DMS153 treated with DMSO at 0.1 percent for 48 hours (cell line): Measurements from ENCODE around the gene GSN.
A peak's percentile ranks its signal among the peaks of the same experiment; 100 is the strongest.

Experiments used
- DNase-seq: peaks from one replicate; lab custom pipeline; 2025; ENCODE audit not compliant: unreplicated experiment; lab: John Stamatoyannopoulos, UW

The GSN gene

GRCh38 chr9:121272401-121272948 is 4.5 kb downstream of the GSN start:
- no peak for DNase-seq

DNA sequence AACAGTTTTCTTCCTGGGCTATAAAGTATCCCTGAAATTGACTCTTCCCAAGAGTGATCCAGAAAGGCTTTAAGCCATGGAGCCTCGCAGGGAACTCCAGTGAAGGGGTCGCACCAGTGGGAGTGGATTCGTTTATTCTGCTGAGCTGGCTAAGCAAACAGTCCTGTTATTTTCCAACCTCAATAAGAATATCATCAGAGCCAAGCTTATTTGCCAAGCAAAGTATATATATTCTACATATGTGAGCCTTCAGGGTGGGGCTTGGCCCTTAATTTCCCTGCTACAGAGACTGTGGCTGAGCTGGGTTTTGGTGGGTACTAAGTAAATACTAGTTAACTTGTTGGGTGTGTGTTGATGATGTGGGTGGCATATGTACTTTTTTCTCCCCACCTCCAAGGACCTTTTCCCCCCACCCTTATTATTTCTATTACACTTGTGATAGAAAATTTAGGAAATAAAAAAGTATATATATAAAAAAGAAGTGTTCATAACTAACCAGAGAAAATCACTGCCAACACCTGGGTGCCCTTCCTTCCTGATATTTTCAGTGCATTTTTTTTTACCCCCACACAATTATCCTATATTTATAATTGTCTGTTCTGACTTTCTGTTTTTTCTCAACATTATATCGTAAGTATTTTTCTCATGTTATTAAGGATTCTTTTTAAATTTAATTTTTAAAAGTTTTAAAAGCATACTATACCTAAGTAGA is 5.3 kb downstream of the GSN start:
- no peak for DNase-seq

DNA sequence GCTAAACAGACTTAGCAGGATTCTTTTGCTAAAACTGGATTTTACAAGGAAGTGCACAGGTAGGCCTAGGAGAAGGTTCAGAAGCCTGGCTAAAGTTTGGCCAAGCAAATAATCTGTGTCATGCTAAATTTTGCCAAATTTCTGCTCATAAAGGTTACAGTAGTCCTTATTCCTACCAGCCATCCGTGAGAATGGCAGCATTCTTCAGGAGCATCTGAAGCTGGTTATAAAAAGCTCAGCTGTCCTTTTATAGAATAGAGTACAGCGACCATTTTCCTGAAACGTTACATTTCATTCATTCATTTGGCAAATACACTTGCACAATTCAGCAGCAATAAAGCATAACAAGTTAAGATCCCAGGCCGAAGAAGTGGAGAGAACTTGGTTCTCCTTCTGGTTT is 6.9 kb downstream of the GSN start:
- DNase-seq: no peak

DNA sequence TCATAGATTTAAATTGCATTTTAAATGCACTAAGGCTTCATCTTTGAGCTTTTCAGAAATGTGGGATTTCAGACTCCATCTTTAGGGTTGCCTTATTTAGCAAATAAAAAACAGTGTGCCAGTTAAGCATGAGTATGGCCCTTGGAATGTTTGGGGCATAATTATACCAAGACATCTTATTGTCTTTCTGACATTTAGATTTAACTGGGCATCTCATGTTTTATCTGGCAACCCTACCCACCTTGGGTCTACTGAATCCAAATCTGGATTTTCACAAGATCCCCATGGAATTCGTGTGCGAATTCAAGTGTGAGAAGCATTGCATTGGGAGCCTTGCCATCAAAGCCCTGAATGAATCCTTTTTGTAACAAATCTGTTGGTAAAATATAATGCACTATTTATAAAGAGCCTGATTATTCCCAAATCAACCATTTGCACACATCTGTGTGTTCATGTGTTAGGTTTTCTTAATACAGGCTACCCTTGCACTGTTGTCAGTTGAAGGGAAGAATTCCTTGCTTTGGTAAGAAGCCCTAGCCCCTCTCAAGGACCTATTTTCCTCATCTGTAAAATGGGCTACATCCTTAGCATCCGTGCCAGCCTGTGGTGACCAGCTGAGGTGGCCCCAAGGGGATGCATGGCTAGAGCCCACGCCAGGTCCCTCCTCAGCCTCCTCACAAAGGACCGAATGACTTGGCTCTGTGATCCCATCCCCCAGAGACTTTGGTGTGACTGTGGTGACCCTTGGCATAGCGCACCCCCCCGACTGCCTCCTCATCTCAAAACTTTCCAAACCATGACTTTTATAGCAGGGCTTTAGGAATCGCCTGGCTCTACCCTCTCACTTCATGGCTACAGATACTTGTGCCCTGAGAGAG is 8.1 kb downstream of the GSN start:
- no peak for DNase-seq

DNA sequence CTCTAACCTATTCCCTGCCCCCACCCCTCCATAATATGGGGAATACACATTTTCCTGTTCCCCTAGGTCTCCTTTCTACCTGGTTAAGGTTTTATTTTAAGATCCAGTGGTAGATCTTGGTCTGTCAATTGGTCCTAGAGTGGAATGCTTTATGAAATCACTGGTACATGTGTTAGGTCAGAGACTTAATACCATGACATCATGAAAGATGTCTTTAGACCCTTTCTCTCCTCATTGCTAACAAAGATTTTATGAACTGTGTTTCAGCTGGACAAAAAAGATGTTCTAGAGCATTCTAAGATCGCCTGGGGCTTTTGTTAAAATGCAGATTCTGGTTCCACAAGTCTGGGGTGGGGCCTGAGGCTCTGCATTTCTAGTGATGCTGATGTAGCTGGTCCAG is 9.1 kb downstream of the GSN start:
- DNase-seq: no peak

DNA sequence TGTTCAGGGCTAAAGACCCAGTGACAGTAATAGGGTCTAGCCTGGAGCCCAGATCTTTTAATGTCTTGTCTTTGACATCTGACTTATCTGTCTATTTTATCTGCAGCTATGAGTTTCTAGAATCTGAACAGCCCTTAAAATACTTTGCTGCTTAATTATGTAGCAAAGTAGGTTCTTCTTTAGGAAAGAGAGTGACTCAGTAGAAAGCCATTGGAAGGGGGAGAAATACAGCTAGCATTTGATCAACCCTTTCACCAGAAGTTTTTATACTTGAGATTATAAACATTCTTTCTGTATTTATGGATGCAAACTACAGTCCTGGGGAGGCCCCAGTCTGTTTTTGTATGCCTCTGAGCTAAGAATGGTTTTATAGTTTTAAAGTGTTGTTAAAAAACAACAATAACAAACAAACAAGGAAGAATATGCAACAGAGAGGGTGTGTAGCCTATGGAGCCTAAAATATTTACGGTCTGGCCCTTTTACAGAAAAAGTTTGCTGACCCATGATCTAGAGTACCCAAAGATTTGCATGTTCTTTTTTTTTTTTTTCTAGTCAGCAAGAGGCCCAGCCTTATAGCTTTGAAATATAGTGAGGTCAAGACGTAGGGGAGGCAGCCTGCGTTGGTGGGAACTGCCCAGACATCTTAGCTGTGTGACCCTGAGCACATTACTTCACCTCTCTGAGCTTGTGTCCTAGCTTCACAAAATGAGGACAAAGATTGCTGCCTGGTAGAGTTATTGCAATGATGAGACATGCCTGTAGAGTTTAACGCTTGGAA is 9.7 kb downstream of the GSN start:
- no peak for DNase-seq

GRCh38 chr9:121278477-121279261 is 10.7 kb downstream of the GSN start:
- DNase-seq: peak; percentile 26

GRCh38 chr9:121279776-121280388 is 11.9 kb downstream of the GSN start:
- DNase-seq: no peak

DNA sequence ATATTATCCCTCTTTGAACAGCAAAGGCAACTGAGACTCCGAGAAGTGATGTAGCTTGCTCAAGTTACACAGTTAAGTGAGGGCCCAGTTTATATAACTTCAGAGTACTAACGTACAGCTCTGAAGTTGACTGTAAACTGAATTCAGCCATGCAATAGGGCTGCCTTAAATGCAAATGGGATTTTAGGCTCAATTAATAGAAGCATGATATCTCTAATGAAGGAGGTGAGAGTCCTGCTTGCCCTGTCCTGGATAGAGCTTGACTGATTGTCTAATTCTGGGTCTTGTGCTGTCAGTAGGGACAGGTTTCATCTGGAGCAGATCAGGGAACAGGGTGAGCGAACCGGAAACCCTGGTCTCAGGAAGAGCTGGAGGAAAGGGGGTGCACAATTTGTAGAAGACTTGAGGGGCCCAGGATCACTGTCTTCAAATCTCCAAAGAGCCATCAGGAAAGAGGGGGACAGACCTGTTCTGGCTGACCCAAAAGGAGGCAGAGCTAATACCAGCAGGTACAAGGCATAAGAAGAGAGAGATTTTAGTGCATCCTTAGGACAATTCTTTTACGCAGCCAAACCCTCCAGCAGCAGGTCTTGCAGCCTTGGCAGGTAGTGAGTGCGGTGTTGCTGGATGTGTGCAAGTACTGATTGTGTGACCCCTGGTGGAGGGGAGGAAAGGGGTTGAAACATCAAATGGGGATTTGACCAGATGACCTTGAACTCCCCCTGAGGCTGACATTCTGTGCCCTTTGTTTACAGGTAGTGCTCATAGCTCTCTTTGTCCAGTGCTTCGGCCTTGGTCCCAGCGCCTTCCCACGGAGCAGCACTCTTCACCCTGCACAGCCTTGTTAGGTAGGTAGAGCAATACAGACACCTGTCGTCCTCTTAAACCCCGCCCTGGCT is 13.0 kb downstream of the GSN start:
- DNase-seq: no peak

DNA sequence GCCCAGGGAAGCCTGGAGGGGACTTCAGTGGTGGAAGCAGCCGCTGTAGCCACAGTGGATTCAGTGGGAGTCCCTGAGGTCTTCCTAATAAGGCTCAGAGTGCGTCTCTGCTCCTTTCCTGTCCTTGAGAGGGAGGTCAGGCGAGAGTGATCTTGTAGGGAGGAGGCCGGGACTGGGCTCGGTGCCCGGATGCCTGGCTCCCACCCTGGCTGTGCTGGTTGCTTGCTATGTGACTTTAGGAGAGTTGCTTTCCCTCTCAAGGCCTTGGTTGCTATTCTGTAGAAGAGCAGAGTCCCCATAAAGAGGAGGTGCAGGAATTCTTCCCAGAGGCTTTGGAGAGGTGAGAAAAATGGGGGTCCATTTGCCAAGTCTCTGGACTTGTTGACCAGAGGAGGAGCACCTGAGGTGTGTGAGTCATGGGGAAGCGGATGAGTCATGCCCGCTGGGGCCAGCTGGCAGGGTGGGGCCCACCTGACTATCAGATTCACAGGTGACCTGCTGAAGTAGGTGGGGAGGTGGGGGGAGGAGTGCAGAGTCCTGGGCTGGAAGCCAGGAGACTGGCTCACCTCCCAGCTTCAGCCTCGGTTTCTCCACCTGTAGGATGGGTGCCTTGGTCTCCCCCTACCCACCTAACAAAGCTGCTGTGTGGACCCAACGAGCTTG is 13.8 kb downstream of the GSN start:
- DNase-seq: peak; percentile 93

GRCh38 chr9:121282277-121283079 is 14.5 kb downstream of the GSN start:
- no peak for DNase-seq

DNA sequence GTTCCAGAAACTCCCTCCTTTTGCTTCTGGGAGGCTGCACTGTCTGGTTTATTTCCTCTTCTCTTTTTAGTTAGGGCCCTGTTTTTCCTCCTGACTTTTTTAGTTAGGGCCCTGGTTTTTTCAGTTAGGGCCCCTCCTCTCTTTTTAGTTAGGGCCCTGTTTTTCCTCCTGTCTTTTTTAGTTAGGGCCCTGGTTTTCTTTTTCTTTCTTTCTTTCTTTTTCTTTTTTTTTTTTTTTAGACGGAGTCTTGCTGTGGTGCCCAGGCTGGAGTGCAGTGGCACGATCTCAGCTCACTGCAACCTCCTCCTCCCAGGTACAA is 15.1 kb downstream of the GSN start:
- DNase-seq: no peak

GRCh38 chr9:121283856-121284732 is 16.1 kb downstream of the GSN start:
- no peak for DNase-seq

DNA sequence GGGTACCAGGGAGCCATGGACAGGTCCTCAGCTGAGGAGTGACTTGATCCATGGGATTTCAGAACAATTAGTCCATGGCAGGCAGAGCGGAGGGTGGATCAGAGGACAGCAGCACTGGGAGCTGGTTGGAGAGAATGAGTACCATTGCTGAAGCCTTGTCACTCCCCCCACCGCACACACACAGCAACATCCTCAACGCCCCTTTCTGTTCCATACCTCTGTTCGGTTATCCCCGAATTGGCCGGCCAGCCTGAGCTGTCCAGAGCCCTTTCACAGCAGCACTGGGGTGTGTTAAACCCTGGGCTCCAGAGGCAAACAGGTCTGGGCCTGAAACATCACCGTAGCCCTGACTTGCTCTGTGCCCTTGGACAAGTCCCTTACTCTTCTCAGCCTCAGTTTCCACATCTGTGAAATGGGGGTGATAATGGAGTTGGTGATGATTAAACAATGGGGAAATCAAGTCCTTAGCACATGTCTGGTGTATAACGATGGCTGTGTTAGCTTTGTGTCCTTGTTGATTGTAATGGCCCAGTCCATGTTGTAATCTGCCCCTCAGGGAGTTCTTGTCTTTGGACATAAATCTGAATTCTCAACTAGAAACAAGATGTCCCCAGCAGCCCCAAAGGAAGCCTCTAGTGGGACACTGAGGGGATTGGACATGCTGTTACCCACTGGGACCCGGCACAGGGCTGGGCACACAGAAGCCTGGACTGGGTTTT is 16.9 kb downstream of the GSN start:
- DNase-seq: no peak

DNA sequence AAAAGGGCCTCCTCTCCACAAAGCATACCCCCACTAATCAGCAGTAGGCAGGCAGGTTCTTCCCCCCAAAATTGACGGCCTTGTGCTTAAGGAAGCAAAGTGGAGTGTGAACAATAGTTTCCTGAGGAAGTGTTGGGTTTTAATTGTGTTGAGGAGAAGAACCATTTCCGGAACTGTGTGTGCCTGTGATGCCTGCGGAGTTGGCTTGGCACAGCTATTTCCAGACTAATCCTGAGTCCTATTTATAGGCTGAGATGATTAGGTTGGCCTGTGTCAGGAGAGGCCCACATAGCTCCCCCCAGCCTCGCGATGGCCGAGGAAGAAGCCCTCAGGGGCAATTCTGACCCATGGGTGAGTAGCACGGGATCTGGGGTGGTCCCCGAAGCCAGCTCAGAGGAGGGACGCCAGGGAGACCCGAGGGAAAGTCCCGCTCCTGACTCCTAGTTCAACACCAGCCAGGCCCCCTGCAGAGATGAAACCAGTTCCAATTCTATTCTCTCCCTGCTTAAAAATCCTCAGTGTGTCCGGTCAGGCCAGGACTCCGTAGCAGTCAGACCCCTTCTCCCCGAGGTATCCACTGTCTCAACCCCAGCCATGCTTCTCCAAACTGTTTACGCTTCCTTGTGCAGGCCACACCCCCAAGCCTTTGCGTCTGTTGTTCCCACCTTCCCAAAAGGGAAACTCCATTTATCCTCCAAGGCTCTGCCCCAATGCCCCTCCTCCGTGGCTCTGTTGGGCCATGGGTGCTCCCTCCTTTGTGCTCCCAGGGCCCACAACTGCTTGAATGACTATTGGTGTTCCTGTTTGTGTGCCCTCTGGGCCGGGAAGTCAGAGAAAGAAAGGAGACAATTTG is 18.1 kb downstream of the GSN start:
- peak; percentile 28 for DNase-seq

- DNase-seq: no peak
Observed at GRCh38 chr9:121286688-121286972, 18.7 kb downstream of the GSN start.
